ENCODE measurements around the gene HOXA6. TPM values are rescaled to one million over a fixed set of nuclear protein-coding genes. Genes with fewer than 3 reads are reported as not detected.

HOXA6 gene
- total RNA-seq, 1 experiment from 2014 or later: 3.4 TPM

DNA sequence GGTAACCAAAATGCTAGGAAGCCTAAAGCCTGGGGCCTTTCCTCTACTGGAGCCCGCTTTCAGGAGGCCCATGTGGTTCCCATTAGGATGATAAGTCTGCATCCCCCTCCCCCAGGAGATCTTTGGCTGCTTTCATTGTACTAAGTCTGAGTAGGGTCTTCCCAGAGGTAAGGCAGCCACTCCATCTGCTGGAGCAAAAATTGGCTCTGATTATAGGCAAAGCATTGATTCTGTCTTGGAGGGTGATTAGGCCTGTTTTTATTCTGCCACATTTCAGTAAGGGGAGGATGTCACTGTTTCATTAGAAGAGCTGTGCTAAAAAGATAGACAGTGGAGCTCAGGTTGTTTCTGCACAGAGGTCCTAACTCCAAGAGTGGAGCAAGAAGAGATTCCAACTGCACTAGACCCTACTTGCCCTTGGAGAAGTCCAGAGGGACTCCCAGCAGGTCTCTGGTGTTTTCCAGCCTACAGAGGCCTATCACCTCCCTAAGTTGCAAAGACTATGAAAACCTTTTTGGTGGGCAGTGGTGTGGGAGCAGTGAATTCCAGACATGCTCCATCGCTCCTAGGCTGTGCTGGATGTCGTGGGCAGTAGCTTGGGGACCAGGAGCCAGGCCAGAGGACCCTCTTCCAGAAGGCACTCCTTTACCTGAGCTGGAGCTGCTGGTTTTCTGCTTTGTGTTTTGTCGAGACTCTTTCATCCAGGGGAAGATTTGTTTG is 37.9 kb downstream of the HOXA6 start:
- no peak overlapping the region for H2AFZ ChIP-seq (ENCODE audit: low read length)
- H3K79me2 ChIP-seq (ENCODE audit: low read length): no peaks in the 10 kb centered on the region
- no peak overlapping the region for H3K27ac ChIP-seq (ENCODE audit: low read length)
- H3K9ac ChIP-seq (ENCODE audit: low read length): no peak overlapping the region
- no peaks in the 10 kb centered on the region for H3K27me3 ChIP-seq (ENCODE audit: low read length)
- H3K36me3 ChIP-seq (ENCODE audit: insufficient read depth, low read length): no peaks in the 10 kb centered on the region; the same call in 1 of the 2 replicates
- H3K4me2 ChIP-seq (ENCODE audit: low read depth, low read length, poor library complexity, severe bottlenecking): no peak overlapping the region
- no peaks in the 10 kb centered on the region for H3K9me2 ChIP-seq (replicated peaks; ENCODE audit: insufficient read depth, low read length)
- H3K4me1 ChIP-seq (ENCODE audit: low read length): no peaks in the 10 kb centered on the region
- no peak overlapping the region for H3K4me3 ChIP-seq (ENCODE audit: low read length)
- no peaks in the 10 kb centered on the region for H3K9me3 ChIP-seq (ENCODE audit: low read length)
- DNase-seq: no peak
- 0 out of 2 replicates have a peak, but pooled peaks cover 8% of the 10 kb centered on the region for H4K20me1 ChIP-seq (ENCODE audit: insufficient read depth, low read depth, low read length)

DNA sequence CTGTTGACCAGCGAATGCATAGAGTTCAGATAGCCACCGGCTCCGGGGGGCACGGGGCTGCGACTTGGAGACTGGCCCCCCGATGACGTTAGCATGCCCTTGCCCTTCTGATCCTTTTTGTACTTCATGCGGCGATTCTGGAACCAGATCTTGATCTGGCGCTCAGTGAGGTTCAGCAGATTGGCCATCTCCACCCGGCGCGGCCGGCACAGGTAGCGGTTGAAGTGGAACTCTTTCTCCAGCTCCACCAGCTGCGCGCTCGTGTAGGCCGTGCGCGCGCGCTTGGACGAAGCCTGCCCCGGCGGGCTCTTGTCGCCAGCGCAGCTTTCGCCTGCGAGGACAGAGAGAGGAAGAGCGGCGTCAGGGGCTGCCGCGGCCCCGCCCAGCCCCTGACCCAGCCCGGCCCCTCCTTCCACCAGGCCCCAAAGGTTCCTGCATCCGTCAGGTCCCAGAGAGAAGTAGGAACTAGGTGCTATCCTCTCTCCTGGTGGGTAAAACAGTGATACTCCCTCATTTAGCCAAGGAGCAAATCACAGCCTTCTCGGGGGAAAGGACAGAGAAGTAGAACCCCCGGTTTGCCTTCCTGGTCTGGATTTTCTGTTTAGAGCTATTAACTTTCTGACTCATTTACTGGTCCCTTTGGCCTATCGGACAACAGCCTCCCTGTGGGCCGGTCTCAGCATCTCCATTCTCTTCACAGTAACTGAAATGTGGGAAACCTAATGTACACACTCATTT is 39.0 kb downstream of the HOXA6 start:
- Histone ChIP-seq H3K9me2 (replicated peaks; ENCODE audit: insufficient read depth, low read length) (no peaks in the 10 kb centered on the region), H2AFZ (ENCODE audit: low read length) (no peak overlapping the region), H3K27ac (ENCODE audit: low read length) (no peak overlapping the region), H3K4me3 (ENCODE audit: low read length) (no peak overlapping the region), H3K36me3 (ENCODE audit: insufficient read depth, low read length) (no peaks in the 10 kb centered on the region; the same call in 1 of the 2 replicates), H4K20me1 (ENCODE audit: insufficient read depth, low read depth, low read length) (0 out of 2 replicates have a peak, but pooled peaks cover 8% of the 10 kb centered on the region), H3K79me2 (ENCODE audit: low read length) (no peaks in the 10 kb centered on the region), H3K4me1 (ENCODE audit: low read length) (no peaks in the 10 kb centered on the region), H3K9me3 (ENCODE audit: low read length) (no peaks in the 10 kb centered on the region), H3K27me3 (ENCODE audit: low read length) (no peaks in the 10 kb centered on the region), H3K9ac (ENCODE audit: low read length) (no peak overlapping the region), H3K4me2 (ENCODE audit: low read depth, low read length, poor library complexity, severe bottlenecking) (no peak overlapping the region)
- no peak for DNase-seq

DNA sequence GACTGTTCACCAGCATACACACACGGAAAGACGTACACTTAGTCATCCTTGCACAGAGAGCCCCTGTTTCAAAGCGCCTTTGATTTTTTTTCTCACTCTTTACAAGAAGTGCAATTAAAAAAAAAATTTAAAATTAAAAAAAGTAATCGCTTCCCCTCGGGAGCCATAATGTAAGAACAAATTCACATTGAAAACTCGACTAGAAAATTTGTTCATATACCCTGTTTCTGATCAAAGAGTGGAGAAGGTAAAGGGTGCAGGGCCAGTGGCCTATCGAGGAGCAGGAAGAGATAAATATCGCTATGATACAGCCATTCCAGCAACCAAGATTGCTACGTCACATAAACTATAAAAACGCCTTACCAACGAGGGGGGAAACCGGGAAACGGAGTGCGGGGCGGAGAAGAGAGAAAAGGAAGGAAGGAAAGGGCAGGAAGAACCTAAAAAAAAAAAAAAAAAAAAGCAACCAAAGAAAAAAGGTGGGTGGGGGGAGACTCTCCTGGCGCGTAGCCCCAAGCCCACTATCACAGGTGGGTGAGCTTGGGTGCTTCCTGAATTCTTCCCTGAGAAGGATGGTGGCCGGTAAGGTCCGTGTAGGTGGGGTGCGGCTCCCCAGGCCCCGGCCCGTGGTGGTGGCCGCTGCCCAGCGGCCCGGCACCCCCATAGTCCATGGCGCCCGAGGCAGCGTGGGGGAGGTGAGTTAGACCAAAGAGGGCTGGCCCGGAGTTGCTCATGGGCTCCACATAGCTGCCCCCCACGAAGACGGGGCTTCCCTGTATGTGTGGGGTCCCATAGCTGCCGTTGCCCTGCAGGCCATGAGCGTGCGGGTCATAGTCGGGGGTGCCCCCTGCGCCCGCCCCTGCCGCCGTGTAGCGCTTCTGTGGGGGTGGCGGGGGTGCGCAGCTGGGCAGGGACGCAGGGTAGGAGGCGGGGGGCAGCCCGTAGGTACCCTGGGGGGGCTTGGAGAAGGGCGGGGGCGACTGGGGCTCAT is 39.9 kb downstream of the HOXA6 start:
- Histone ChIP-seq H4K20me1 (ENCODE audit: insufficient read depth, low read depth, low read length) (0 out of 2 replicates have a peak, but pooled peaks cover 8% of the 10 kb centered on the region), H3K9me2 (replicated peaks; ENCODE audit: insufficient read depth, low read length) (no peaks in the 10 kb centered on the region)

DNA sequence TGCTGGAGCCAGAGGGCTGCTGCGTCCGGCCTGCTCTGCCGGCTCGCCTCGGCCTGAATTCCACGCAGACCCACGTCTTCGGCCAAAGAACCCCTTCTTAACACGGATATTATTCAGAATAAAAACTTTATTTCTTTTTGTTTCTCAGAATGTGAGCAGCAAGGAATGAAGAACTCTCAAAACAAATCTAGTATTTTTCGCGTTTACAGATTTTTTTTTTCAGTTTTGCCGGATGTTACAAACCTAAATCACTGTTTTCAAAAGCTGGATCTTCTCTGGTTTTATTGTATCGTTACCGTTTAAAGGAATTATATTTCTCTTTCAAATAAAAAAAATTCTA is 40.7 kb downstream of the HOXA6 start:
- Histone ChIP-seq H3K27me3 (ENCODE audit: low read length) (no peaks in the 10 kb centered on the region), H3K27ac (ENCODE audit: low read length) (no peak overlapping the region), H3K9me2 (replicated peaks; ENCODE audit: insufficient read depth, low read length) (no peaks in the 10 kb centered on the region), H3K4me1 (ENCODE audit: low read length) (no peaks in the 10 kb centered on the region), H4K20me1 (ENCODE audit: insufficient read depth, low read depth, low read length) (0 out of 2 replicates have a peak, but pooled peaks cover 8% of the 10 kb centered on the region), H3K36me3 (ENCODE audit: insufficient read depth, low read length) (no peaks in the 10 kb centered on the region), H3K4me2 (ENCODE audit: low read depth, low read length, poor library complexity, severe bottlenecking) (no peak overlapping the region), H3K4me3 (ENCODE audit: low read length) (no peak overlapping the region), H3K79me2 (ENCODE audit: low read length) (no peaks in the 10 kb centered on the region), H3K9ac (ENCODE audit: low read length) (no peak overlapping the region), H2AFZ (ENCODE audit: low read length) (no peak overlapping the region), H3K9me3 (ENCODE audit: low read length) (no peaks in the 10 kb centered on the region)
- DNase-seq: no peak

More for the DNA sequence above, 39.9 kb downstream of the HOXA6 start:
- Histone ChIP-seq H3K36me3 (ENCODE audit: insufficient read depth, low read length) (no peaks in the 10 kb centered on the region; the same call in 1 of the 2 replicates), H3K9me3 (ENCODE audit: low read length) (no peaks in the 10 kb centered on the region), H3K27ac (ENCODE audit: low read length) (no peak overlapping the region), H2AFZ (ENCODE audit: low read length) (no peak overlapping the region), H3K9ac (ENCODE audit: low read length) (no peak overlapping the region), H3K4me2 (ENCODE audit: low read depth, low read length, poor library complexity, severe bottlenecking) (no peak overlapping the region), H3K4me3 (ENCODE audit: low read length) (no peak overlapping the region), H3K4me1 (ENCODE audit: low read length) (no peaks in the 10 kb centered on the region), H3K27me3 (ENCODE audit: low read length) (no peaks in the 10 kb centered on the region), H3K79me2 (ENCODE audit: low read length) (no peaks in the 10 kb centered on the region)
- DNase-seq: no peak

DNA sequence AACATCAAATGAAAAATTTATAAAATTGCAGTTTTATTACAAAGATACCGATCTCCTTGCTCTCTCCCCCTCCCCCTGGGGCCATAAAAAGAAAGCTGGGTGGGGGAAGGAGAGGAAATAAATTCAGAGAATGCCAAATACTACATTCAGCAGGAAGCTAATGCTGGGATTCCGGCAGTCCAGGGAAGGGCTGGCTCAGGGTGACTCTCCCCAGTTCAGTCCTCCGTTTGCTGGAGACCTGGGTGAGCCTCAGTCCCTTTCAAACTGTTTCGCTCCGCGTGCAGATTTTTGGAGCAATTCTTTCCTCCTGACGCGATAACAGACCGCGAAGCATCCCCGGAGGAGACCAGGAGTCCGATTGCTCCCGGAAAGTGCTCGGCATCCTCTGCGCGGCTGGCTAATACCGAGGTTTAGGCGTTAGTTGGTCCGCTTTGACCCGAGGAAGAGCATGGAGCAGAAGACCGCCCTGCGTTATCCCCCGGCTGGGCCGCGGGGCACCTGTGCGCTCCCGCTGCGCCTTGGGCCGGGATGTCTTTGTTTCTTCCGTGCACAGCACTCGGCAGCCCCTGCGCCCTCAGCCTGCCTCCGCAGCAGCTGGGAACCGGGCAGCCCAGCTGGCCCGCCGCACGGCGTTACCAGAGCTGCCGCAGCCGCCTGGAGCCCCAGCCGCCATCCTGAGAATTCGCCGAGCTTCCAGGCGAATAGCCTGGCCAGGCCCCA is 41.2 kb downstream of the HOXA6 start:
- H3K9ac ChIP-seq (ENCODE audit: low read length): no peak overlapping the region
- H3K27ac ChIP-seq (ENCODE audit: low read length): no peak overlapping the region
- H3K4me3 ChIP-seq (ENCODE audit: low read length): no peak overlapping the region
- no peak overlapping the region for H3K4me2 ChIP-seq (ENCODE audit: low read depth, low read length, poor library complexity, severe bottlenecking)
- no peaks in the 10 kb centered on the region for H3K9me2 ChIP-seq (replicated peaks; ENCODE audit: insufficient read depth, low read length)
- no peak for DNase-seq
- no peaks in the 10 kb centered on the region for H3K4me1 ChIP-seq (ENCODE audit: low read length)
- 0 out of 2 replicates have a peak, but pooled peaks cover 8% of the 10 kb centered on the region for H4K20me1 ChIP-seq (ENCODE audit: insufficient read depth, low read depth, low read length)
- H3K27me3 ChIP-seq (ENCODE audit: low read length): no peaks in the 10 kb centered on the region
- H3K79me2 ChIP-seq (ENCODE audit: low read length): no peaks in the 10 kb centered on the region
- no peaks in the 10 kb centered on the region for H3K36me3 ChIP-seq (ENCODE audit: insufficient read depth, low read length)
- no peaks in the 10 kb centered on the region for H3K9me3 ChIP-seq (ENCODE audit: low read length)
- no peak overlapping the region for H2AFZ ChIP-seq (ENCODE audit: low read length)

DNA sequence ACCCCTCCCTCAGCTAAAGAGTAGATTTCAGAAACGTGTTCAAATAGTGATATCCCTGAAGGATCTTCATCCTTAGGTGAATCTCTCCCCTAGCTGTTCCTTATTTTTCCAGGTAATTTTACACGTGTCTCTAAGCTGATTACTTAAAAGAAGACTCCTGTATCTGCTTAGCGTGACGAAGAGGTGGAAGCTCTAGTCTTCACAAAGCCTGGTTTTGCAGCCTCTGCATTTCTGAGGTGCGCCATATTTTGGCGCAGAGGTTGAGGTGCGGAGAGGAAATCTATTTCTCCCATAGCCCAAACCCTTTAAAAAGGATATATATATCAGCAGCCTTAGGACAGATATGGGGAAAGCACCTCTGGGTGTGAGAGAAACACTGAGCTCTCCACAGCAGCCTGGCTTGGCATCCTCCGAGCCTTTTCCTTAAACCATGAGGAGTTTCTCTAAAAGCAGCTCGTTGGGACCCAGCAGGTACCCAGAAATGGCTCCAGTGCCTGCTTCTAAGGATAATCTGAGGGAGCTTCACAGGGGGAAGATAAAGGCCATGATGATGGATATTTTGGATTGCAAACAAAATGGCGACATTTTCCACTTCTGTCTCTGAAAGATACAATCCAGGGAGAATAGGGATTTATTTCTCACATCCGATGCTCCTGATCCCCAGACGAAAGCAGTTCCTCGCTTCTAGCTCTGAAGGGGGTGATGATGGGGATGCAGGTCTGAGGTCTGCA is 42.1 kb downstream of the HOXA6 start:
- H3K4me1 ChIP-seq (ENCODE audit: low read length): no peaks in the 10 kb centered on the region
- H3K9me2 ChIP-seq (replicated peaks; ENCODE audit: insufficient read depth, low read length): no peaks in the 10 kb centered on the region
- no peak overlapping the region for H3K27ac ChIP-seq (ENCODE audit: low read length)
- H3K4me3 ChIP-seq (ENCODE audit: low read length): no peak overlapping the region
- H3K27me3 ChIP-seq (ENCODE audit: low read length): no peaks in the 10 kb centered on the region
- H3K79me2 ChIP-seq (ENCODE audit: low read length): no peaks in the 10 kb centered on the region
- H3K9me3 ChIP-seq (ENCODE audit: low read length): no peaks in the 10 kb centered on the region
- H2AFZ ChIP-seq (ENCODE audit: low read length): no peak overlapping the region
- no peak overlapping the region for H3K4me2 ChIP-seq (ENCODE audit: low read depth, low read length, poor library complexity, severe bottlenecking)
- no peak overlapping the region for H3K9ac ChIP-seq (ENCODE audit: low read length)
- H4K20me1 ChIP-seq (ENCODE audit: insufficient read depth, low read depth, low read length): 0 out of 2 replicates have a peak, but pooled peaks cover 8% of the 10 kb centered on the region
- DNase-seq: no peak
- H3K36me3 ChIP-seq (ENCODE audit: insufficient read depth, low read length): no peaks in the 10 kb centered on the region

DNA sequence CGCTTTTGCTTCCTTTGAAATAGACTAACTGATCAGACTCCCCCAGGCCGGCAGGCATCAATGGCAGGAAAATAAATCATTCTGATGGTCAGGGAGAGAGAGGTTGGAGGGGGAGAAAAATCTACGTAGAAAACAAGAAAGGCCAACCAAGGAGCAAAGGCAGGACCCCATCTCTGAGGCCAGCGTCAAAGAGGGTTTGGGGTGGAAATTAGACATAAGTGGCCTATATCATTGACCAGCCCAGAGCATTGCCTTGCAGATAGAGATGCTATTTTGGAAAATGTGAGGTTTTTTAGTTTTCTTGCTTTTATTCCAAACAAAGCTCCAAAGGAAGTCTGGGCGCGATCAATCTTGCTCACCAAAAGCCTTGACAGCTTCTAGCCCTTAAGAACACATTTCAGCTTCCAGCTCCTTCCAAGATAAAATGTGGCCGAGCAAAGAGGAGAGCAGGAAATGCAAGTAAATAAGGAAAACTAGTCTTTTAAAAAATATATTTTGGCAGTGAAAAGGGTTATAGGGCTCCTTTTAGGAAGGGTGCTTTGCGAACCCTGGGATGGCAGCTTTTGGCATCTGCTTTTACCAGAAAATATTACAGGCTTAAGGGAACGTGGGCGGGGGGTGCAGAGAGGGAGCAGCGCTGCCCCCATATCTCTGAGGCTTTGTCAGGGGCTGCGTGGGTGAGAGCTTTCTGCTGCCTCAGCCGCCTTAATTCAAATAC is 43.1 kb downstream of the HOXA6 start:
- Histone ChIP-seq H3K4me3 (ENCODE audit: low read length) (no peak overlapping the region), H3K27me3 (ENCODE audit: low read length) (no peaks in the 10 kb centered on the region), H3K79me2 (ENCODE audit: low read length) (no peaks in the 10 kb centered on the region), H3K27ac (ENCODE audit: low read length) (no peak overlapping the region), H3K36me3 (ENCODE audit: insufficient read depth, low read length) (no peaks in the 10 kb centered on the region), H4K20me1 (ENCODE audit: insufficient read depth, low read depth, low read length) (0 out of 2 replicates have a peak, but pooled peaks cover 8% of the 10 kb centered on the region), H3K4me1 (ENCODE audit: low read length) (no peaks in the 10 kb centered on the region), H3K9me2 (replicated peaks; ENCODE audit: insufficient read depth, low read length) (no peaks in the 10 kb centered on the region), H2AFZ (ENCODE audit: low read length) (no peak overlapping the region), H3K4me2 (ENCODE audit: low read depth, low read length, poor library complexity, severe bottlenecking) (no peak overlapping the region), H3K9me3 (ENCODE audit: low read length) (no peaks in the 10 kb centered on the region), H3K9ac (ENCODE audit: low read length) (no peak overlapping the region)
- no peak for DNase-seq
